ENCODE data around the gene GRXCR2.

GRXCR2 gene

DNA sequence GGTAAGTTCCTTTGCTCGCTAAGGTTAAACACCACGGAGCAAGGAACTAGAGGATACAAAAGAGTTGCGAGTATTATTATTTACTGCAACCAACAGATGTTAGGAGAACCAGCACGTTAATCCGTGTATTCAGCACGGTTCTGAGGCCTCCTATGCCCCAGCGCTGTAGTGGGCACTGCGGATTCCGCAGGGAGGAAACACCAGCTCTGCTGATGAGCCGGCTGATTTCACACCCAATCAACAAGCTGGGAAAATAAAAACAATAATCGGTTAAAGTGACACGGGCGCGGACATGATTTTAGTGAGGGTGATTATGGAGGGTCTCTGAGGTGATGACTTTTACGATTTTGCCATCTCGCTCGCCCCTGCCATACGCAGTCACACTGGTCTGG lies 37.0 kb downstream of the GRXCR2 start:
- no peak for TF ChIP-seq CTCF (conservative IDR thresholded peaks at IDR 0.05)
- peak overlapping the region; percentile 43; the same call in 1 of the 2 replicates for H3K27ac ChIP-seq

- H3K27ac ChIP-seq = peak within 1 kb of the TSS; percentile 43; the same call in 1 of the 2 replicates
- TF ChIP-seq CTCF (conservative IDR thresholded peaks at IDR 0.05) = no peak; the same call in 1 of the 2 replicates
These were observed 37.6 kb downstream of the GRXCR2 start, which contains the start of gene PRELID2 for GRCh38 chr5:145834917-145835847. TSS of gene PRELID2 (minus strand) at chr5:145835342. CDS start at chr5:145835251, 91 bp downstream.

DNA sequence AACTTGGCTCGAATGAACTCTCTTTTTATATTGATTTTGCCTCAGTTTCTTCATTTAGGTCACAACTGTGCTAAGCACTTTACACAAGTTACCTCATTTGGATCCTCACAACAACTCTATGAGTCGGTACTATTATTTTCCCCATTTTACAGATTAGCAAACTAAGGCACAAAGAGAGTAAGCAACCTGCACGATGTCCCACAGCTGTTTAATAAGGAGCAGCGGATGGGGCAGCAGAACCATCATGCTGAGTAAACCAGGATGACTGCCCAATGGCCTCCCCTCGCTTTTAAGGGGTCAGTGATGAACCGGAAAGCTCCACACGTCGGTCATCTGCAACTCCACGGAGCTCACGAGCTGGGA lies 38.3 kb downstream of the GRXCR2 start:
- H3K27ac ChIP-seq = peak overlapping the region; percentile 43; the same call in 1 of the 2 replicates
- no peak for TF ChIP-seq CTCF (conservative IDR thresholded peaks at IDR 0.05)

DNA sequence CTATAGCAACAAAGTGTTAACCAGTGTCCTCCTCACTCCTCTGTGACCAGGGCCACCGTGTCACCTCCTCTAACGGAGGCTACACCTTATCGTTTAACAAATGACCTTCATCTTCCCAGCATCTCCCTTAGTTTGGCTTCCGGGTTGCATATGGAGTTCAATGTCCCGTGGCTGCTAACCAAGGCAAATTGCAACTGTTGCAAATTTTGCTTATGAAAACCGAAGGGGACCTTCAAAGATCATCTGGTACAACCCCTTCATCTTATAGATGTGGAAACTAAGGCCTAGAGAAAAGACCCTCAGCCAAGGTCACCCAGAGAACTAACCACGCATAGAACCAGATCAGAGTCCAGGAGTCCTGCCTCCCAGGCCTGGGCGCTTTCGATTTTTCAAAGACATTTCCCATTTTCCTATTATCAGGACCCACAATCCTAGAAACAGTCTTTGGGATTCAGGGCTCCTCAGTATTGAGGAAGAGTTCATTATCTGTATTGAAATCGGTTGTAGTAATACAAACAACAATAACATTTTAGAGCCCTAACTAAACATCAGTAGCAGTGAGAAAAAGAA lies 39.1 kb downstream of the GRXCR2 start:
- H3K27ac ChIP-seq = no peak overlapping the region
- TF ChIP-seq CTCF (conservative IDR thresholded peaks at IDR 0.05) = no peak

DNA sequence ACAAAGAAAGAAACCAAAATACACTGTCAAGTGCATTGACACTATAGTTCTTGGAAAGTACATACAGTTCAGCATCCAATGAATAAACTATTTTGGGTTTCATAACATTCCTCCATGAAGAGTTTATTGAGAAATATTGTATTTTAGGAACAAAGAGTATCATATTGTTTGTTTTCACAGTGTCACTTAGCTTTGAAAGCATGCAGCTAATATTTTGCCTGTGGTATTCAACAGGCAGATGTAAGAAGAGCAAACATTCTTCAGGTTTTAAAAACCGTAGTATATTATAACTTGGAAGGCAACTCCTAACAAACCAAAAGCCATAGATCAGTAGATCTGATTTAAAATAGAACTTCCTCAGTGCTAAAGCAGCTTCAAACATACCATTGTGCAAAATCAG lies 42.2 kb downstream of the GRXCR2 start:
- no peak overlapping the region; the same call in 1 of the 2 replicates for H3K27ac ChIP-seq
- no peak for TF ChIP-seq CTCF (conservative IDR thresholded peaks at IDR 0.05)

GRCh38 chr5:145829708-145830361 lies 43.0 kb downstream of the GRXCR2 start:
- no peak for TF ChIP-seq CTCF (conservative IDR thresholded peaks at IDR 0.05)
- H3K27ac ChIP-seq = no peak overlapping the region; the same call in 1 of the 2 replicates
